Measurements from ENCODE around the gene IWS1.

GRCh38 chr2:127575185-127575765 is 49.0 kb upstream of the IWS1 start:
- no peak for TF ChIP-seq CTCF (IDR thresholded peaks at IDR 0.05; ENCODE audit: poor library complexity)
- TF ChIP-seq EZH2phosphoT487 (IDR thresholded peaks at IDR 0.05; ENCODE audit: low read depth, severe bottlenecking, unreplicated experiment) = no peak
- no peak for TF ChIP-seq EZH2 (IDR thresholded peaks at IDR 0.05; ENCODE audit: borderline replicate concordance)
